Measurements from ENCODE around the gene TERF2IP. TPM values are rescaled to one million over a fixed set of nuclear protein-coding genes. Genes with fewer than 3 reads are reported as not detected.

The TERF2IP gene
- polyA plus RNA-seq, 1 donor (not counting 4 experiments of a cell fraction or from before 2014, with no cell fraction given), result 24.4 TPM

- Histone ChIP-seq H3K9me3 (ENCODE audit: control insufficient read depth, low read depth, low read length) (no peaks in the 10 kb centered on the region), H3K4me3 (ENCODE audit: control insufficient read depth in 2 of 3, extremely low read depth in 1 of 3, insufficient read depth in 2 of 3, low read depth in 1 of 3, low read length in 3 of 3) (no peak overlapping the region), H3K4me1 (ENCODE audit: control insufficient read depth, extremely low read depth, insufficient read depth, low read length) (peaks cover 11% of the 10 kb centered on the region), H3K36me3 (ENCODE audit: control insufficient read depth in 2 of 2, extremely low read depth in 1 of 2, insufficient read depth in 2 of 2, low read length in 2 of 2) (peaks cover 17 to 44% of the 10 kb centered on the region in 2 experiments), H3K27me3 (ENCODE audit: control insufficient read depth, extremely low read depth, insufficient read depth, low read length) (no peaks in the 10 kb centered on the region), H4K20me1 (ENCODE audit: control insufficient read depth, extremely low read depth, insufficient read depth, low read length) (peaks cover 21% of the 10 kb centered on the region), H3K79me2 (ENCODE audit: control insufficient read depth, insufficient read depth, low read length) (peaks cover 60% of the 10 kb centered on the region), H2AFZ (ENCODE audit: control insufficient read depth, low read length) (no peak overlapping the region), H3K9ac (ENCODE audit: control insufficient read depth, extremely low read depth, insufficient read depth, low read length) (no peak overlapping the region), H3K4me2 (ENCODE audit: control insufficient read depth, extremely low read depth, insufficient read depth, low read depth, low read length) (no peak overlapping the region), H3K27ac (ENCODE audit: control insufficient read depth, insufficient read depth, low read length) (no peak overlapping the region), H3K9me1 (ENCODE audit: control insufficient read depth, extremely low read depth, insufficient read depth, low read length) (no peaks in the 10 kb centered on the region)
- DNase-seq (ENCODE audit: low read depth, low spot score) (no peak), FAIRE-seq (no peak)
- dilution Hi-C loops (cut with MboI; ENCODE audit: extremely low pct_ligation_motif_present, low sequenced_read_pairs), result no loop called here
- TF ChIP-seq CTCF (optimal IDR thresholded peaks at IDR 0.05 in 1 of 3, IDR thresholded peaks at IDR 0.05 in 1 of 3, conservative IDR thresholded peaks at IDR 0.05 in 1 of 3; ENCODE audit: extremely low read depth in 1 of 3, insufficient read depth in 2 of 3, low read length in 3 of 3), result no peak
- no peak for TF ChIP-seq EZH2 (IDR thresholded peaks at IDR 0.05; ENCODE audit: low read length)
Observed at GRCh38 chr16:75640598-75640997, 7.0 kb upstream of the TERF2IP start.

- H3K27ac ChIP-seq (ENCODE audit: control insufficient read depth, insufficient read depth, low read length), result no peak overlapping the region
- H3K9me3 ChIP-seq (ENCODE audit: control insufficient read depth, low read depth, low read length), result no peaks in the 10 kb centered on the region
- FAIRE-seq (no peak), DNase-seq (ENCODE audit: low read depth, low spot score) (no peak)
- no peaks in the 10 kb centered on the region for H3K9me1 ChIP-seq (ENCODE audit: control insufficient read depth, extremely low read depth, insufficient read depth, low read length)
- peaks cover 87% of the 10 kb centered on the region for H3K79me2 ChIP-seq (ENCODE audit: control insufficient read depth, insufficient read depth, low read length)
- peaks cover 23% of the 10 kb centered on the region for H4K20me1 ChIP-seq (ENCODE audit: control insufficient read depth, extremely low read depth, insufficient read depth, low read length)
- no peak overlapping the region for H3K9ac ChIP-seq (ENCODE audit: control insufficient read depth, extremely low read depth, insufficient read depth, low read length)
- no peak overlapping the region for H3K4me3 ChIP-seq (ENCODE audit: control insufficient read depth in 2 of 3, extremely low read depth in 1 of 3, insufficient read depth in 2 of 3, low read depth in 1 of 3, low read length in 3 of 3)
- H3K36me3 ChIP-seq (ENCODE audit: control insufficient read depth in 2 of 2, extremely low read depth in 1 of 2, insufficient read depth in 2 of 2, low read length in 2 of 2), result peaks cover 3 to 37% of the 10 kb centered on the region in 2 experiments
- peaks cover 21% of the 10 kb centered on the region for H3K4me1 ChIP-seq (ENCODE audit: control insufficient read depth, extremely low read depth, insufficient read depth, low read length)
- no peak for TF ChIP-seq EZH2 (IDR thresholded peaks at IDR 0.05; ENCODE audit: low read length)
- TF ChIP-seq CTCF (optimal IDR thresholded peaks at IDR 0.05 in 1 of 3, IDR thresholded peaks at IDR 0.05 in 1 of 3, conservative IDR thresholded peaks at IDR 0.05 in 1 of 3; ENCODE audit: extremely low read depth in 1 of 3, insufficient read depth in 2 of 3, low read length in 3 of 3), result peak in 2 of 3 experiments; percentile 14 to 45
- peak overlapping the region; percentile 30 for H3K4me2 ChIP-seq (ENCODE audit: control insufficient read depth, extremely low read depth, insufficient read depth, low read depth, low read length)
- dilution Hi-C loops (cut with MboI; ENCODE audit: extremely low pct_ligation_motif_present, low sequenced_read_pairs), result no loop called here
- no peak overlapping the region for H2AFZ ChIP-seq (ENCODE audit: control insufficient read depth, low read length)
- no peaks in the 10 kb centered on the region for H3K27me3 ChIP-seq (ENCODE audit: control insufficient read depth, extremely low read depth, insufficient read depth, low read length)
Observed at GRCh38 chr16:75644240-75645012, 3.1 kb upstream of the TERF2IP start.
